ENCODE results near the gene RHD. TPM values are rescaled to one million over a fixed set of nuclear protein-coding genes. Genes with fewer than 3 reads are reported as not detected.

RHD gene
- total and polyA plus RNA-seq, 2 donors (not counting 1 experiment from before 2014, with no cell fraction given), result not detected

DNA sequence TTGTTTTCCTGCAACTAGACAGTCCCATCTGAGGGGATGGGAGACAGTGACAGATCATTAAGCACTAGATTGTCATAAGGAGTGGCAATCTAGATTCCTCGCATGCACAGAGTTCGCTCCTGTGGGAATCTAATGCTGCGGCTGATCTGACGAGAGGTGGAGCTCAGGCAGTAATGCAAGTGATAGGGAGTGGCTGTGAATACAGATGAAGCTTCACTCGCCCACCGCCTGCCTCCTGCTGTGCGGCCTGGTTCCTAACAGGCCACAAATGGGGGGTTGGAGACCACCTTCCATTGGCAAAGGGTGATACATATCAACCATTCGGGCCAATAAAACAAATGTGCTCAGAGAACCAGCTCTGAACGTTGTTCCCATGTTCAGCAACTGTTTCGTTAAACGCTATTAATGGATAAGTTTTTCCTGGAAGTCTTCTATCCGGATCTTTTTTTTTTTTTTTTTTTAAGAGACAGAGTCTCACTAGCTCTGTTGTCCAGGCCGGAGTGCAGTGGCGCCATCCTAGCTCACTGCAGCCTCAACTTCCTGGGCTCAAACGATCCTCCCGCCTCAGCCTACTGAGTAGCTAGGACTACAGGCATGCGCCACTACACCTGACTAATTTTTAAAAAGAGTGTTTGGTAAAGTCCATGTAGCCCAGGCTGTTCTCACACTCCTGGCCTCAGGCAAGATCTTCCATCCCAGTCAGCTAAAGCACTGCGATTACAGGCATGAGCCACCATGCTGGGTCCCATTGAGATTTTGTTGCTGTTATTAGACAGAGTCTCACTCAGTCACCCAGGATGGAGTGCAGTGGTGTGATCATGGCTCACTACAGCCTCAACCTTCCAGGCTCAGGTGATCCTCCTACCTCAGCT, 16.4 kb upstream of the RHD start:
- Histone ChIP-seq H3K27ac (ENCODE audit: low read length in 2 of 2) (no peak overlapping the region), H3K9me3 (ENCODE audit: control extremely low read depth in 1 of 3, control insufficient read depth in 2 of 3, insufficient read depth in 1 of 3, low read length in 2 of 3) (no peaks in the 10 kb centered on the region), H3K4me3 (ENCODE audit: control extremely low read depth in 1 of 5, extremely low read depth in 1 of 5, insufficient read depth in 1 of 5, low read depth in 2 of 5, low read length in 4 of 5) (no peak overlapping the region), H2AFZ (ENCODE audit: insufficient read depth, low read depth, low read length, poor library complexity, severe bottlenecking) (no peak overlapping the region), H3K79me2 (ENCODE audit: control insufficient read depth, insufficient read depth, low read length) (peaks cover 54% of the 10 kb centered on the region), H3K4me2 (replicated peaks; ENCODE audit: low read depth, low read length, poor library complexity, severe bottlenecking) (no peak overlapping the region), H4K20me1 (ENCODE audit: control insufficient read depth, insufficient read depth, low read length, poor library complexity, severe bottlenecking) (peaks cover 38% of the 10 kb centered on the region), H3K36me3 (replicated peaks in 1 of 2; ENCODE audit: control extremely low read depth in 1 of 2, control insufficient read depth in 1 of 2, extremely low read depth in 1 of 2, insufficient read depth in 2 of 2, low read length in 1 of 2) (no peaks in the 10 kb centered on the region), H3K4me1 (ENCODE audit: control insufficient read depth in 2 of 2, insufficient read depth in 2 of 2, low read length in 2 of 2) (peaks cover 0 to 2% of the 10 kb centered on the region in 2 donors), H3K27me3 (replicated peaks in 1 of 4; ENCODE audit: control extremely low read depth in 1 of 4, control insufficient read depth in 3 of 4, insufficient read depth in 4 of 4, low read length in 3 of 4) (no peaks in the 10 kb centered on the region), H3K9ac (ENCODE audit: low read length) (no peak overlapping the region)
- no peak overlapping the region for H3K27ac Mint-ChIP-seq
- ChIA-PET CTCF (no interaction called here), POLR2A (no interaction called here)
- H3K9me3 Mint-ChIP-seq (ENCODE audit: insufficient read depth), result no peaks in the 10 kb centered on the region
- no peaks in the 10 kb centered on the region for H3K27me3 Mint-ChIP-seq
- H3K4me3 Mint-ChIP-seq, result no peak overlapping the region
- peaks cover 14% of the 10 kb centered on the region for H3K4me1 Mint-ChIP-seq
- intact Hi-C loops (cut with micrococcal nuclease), result no loop called here
- no peak for TF ChIP-seq EZH2 (IDR thresholded peaks at IDR 0.05; ENCODE audit: borderline replicate concordance, insufficient read depth, low read depth, low read length, poor library complexity, severe bottlenecking)
- TF ChIP-seq, protein P1, sequence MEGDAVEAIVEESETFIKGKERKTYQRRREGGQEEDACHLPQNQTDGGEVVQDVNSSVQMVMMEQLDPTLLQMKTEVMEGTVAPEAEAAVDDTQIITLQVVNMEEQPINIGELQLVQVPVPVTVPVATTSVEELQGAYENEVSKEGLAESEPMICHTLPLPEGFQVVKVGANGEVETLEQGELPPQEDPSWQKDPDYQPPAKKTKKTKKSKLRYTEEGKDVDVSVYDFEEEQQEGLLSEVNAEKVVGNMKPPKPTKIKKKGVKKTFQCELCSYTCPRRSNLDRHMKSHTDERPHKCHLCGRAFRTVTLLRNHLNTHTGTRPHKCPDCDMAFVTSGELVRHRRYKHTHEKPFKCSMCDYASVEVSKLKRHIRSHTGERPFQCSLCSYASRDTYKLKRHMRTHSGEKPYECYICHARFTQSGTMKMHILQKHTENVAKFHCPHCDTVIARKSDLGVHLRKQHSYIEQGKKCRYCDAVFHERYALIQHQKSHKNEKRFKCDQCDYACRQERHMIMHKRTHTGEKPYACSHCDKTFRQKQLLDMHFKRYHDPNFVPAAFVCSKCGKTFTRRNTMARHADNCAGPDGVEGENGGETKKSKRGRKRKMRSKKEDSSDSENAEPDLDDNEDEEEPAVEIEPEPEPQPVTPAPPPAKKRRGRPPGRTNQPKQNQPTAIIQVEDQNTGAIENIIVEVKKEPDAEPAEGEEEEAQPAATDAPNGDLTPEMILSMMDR (IDR thresholded peaks at IDR 0.05), result no peak
- peak; percentile 1 for DNase-seq
- WGBS (ENCODE audit: insufficient coverage), result 96% methylated on average over 12 of the region's 18 CpGs
- ATAC-seq (ENCODE audit: low read depth), result no peak

GRCh38 chr1:25256578-25256965, 15.7 kb upstream of the RHD start:
- H3K4me1 Mint-ChIP-seq, result peaks cover 15% of the 10 kb centered on the region
- H3K79me2 ChIP-seq (ENCODE audit: control insufficient read depth, insufficient read depth, low read length), result peaks cover 59% of the 10 kb centered on the region
- TF ChIP-seq, protein P1 (IDR thresholded peaks at IDR 0.05), result no peak
- TF ChIP-seq EZH2 (IDR thresholded peaks at IDR 0.05; ENCODE audit: borderline replicate concordance, insufficient read depth, low read depth, low read length, poor library complexity, severe bottlenecking), result no peak
- DNase-seq (peak; percentile 2), ATAC-seq (ENCODE audit: low read depth) (no peak)
- H3K27ac Mint-ChIP-seq, result no peak overlapping the region
- no peaks in the 10 kb centered on the region for H3K36me3 ChIP-seq (replicated peaks in 1 of 2; ENCODE audit: control extremely low read depth in 1 of 2, control insufficient read depth in 1 of 2, extremely low read depth in 1 of 2, insufficient read depth in 2 of 2, low read length in 1 of 2)
- intact Hi-C loops (cut with micrococcal nuclease), result no loop called here
- H3K9me3 Mint-ChIP-seq (ENCODE audit: insufficient read depth), result no peaks in the 10 kb centered on the region
- CTCF ChIA-PET, result no interaction called here
- no peak overlapping the region for H3K27ac ChIP-seq (ENCODE audit: low read length in 2 of 2)
- peaks cover 0 to 2% of the 10 kb centered on the region in 2 donors for H3K4me1 ChIP-seq (ENCODE audit: control insufficient read depth in 2 of 2, insufficient read depth in 2 of 2, low read length in 2 of 2)
- no peak overlapping the region for H3K4me3 Mint-ChIP-seq
- no peak overlapping the region for H2AFZ ChIP-seq (ENCODE audit: insufficient read depth, low read depth, low read length, poor library complexity, severe bottlenecking)
- no peaks in the 10 kb centered on the region for H3K27me3 Mint-ChIP-seq
- H3K4me2 ChIP-seq (replicated peaks; ENCODE audit: low read depth, low read length, poor library complexity, severe bottlenecking), result no peak overlapping the region
- WGBS (ENCODE audit: insufficient coverage), result 98% methylated on average over 5 of the region's 5 CpGs
- H3K9ac ChIP-seq (ENCODE audit: low read length), result no peak overlapping the region
- no peaks in the 10 kb centered on the region for H3K9me3 ChIP-seq (ENCODE audit: control extremely low read depth in 1 of 3, control insufficient read depth in 2 of 3, insufficient read depth in 1 of 3, low read length in 2 of 3)
- H4K20me1 ChIP-seq (ENCODE audit: control insufficient read depth, insufficient read depth, low read length, poor library complexity, severe bottlenecking), result peaks cover 42% of the 10 kb centered on the region
- no peak overlapping the region for H3K4me3 ChIP-seq (ENCODE audit: control extremely low read depth in 1 of 5, extremely low read depth in 1 of 5, insufficient read depth in 1 of 5, low read depth in 2 of 5, low read length in 4 of 5)
- POLR2A ChIA-PET, result no interaction called here
- H3K27me3 ChIP-seq (replicated peaks in 1 of 4; ENCODE audit: control extremely low read depth in 1 of 4, control insufficient read depth in 3 of 4, insufficient read depth in 4 of 4, low read length in 3 of 4), result no peaks in the 10 kb centered on the region
